HG02763 (cell line): ENCODE measurements around the gene NAV2.

Experiments
- ATAC-seq: cut with Tn5 transposase; IDR thresholded peaks from one replicate; pipeline ENCODE4 v1.9.1; 2021; ENCODE audit warnings: mild to moderate bottlenecking, moderate library complexity; ENCODE audit not compliant: unreplicated experiment

NAV2 gene

GRCh38 chr11:20011307-20011951 lies 298.8 kb downstream of the NAV2 start:
- no peak for ATAC-seq

- no peak for ATAC-seq
Observed at GRCh38 chr11:20013346-20014066, 300.9 kb downstream of the NAV2 start.

GRCh38 chr11:20014067-20014402 lies 301.4 kb downstream of the NAV2 start:
- no peak for ATAC-seq

- no peak for ATAC-seq
Observed at GRCh38 chr11:20015101-20015500, 302.5 kb downstream of the NAV2 start.

- no peak for ATAC-seq
Observed at GRCh38 chr11:20015529-20016427, 303.1 kb downstream of the NAV2 start.

- ATAC-seq = no peak
Observed at GRCh38 chr11:20016526-20016925, 303.9 kb downstream of the NAV2 start.

- ATAC-seq = no peak
Observed at GRCh38 chr11:20017320-20017719, 304.7 kb downstream of the NAV2 start.

GRCh38 chr11:20020198-20020597 lies 307.6 kb downstream of the NAV2 start:
- no peak for ATAC-seq

- ATAC-seq = no peak
Observed at GRCh38 chr11:20020716-20021115, 308.1 kb downstream of the NAV2 start.

- ATAC-seq = no peak
Observed at GRCh38 chr11:20021212-20021611, 308.6 kb downstream of the NAV2 start.

- no peak for ATAC-seq
Observed at GRCh38 chr11:20021771-20022362, 309.2 kb downstream of the NAV2 start.

GRCh38 chr11:20022363-20023081 lies 309.9 kb downstream of the NAV2 start:
- no peak for ATAC-seq

GRCh38 chr11:20023082-20023426 lies 310.4 kb downstream of the NAV2 start:
- ATAC-seq = no peak

GRCh38 chr11:20024172-20024935 lies 311.7 kb downstream of the NAV2 start:
- ATAC-seq = no peak

GRCh38 chr11:20025332-20025840 lies 312.7 kb downstream of the NAV2 start:
- ATAC-seq = no peak

- no peak for ATAC-seq
Observed at GRCh38 chr11:20026629-20027555, 314.3 kb downstream of the NAV2 start.

GRCh38 chr11:20027556-20028013 lies 314.9 kb downstream of the NAV2 start:
- no peak for ATAC-seq

- no peak for ATAC-seq
Observed at GRCh38 chr11:20029193-20029592, 316.6 kb downstream of the NAV2 start.

- ATAC-seq = no peak
Observed at GRCh38 chr11:20030472-20030871, 317.8 kb downstream of the NAV2 start.
